Left lung (tissue), 10 donors: ENCODE data around the gene FZR1. TPM values are rescaled to one million over a fixed set of nuclear protein-coding genes. Genes with fewer than 3 reads are reported as not detected.
A peak's percentile ranks its signal among the peaks of the same experiment; 100 is the strongest.

Experiments
- ATAC-seq: fragments of 200-7000 bp; cut with Tn5 transposase; one replicate; pipeline ENCODE4 v1.9.1; 2020; ENCODE audit warnings: moderate library complexity
- DNase-seq, 4 donors: peaks; one replicate each; pipeline ENCODE4 v3.0.0-alpha.2; 2013 to 2020
- H3K27ac ChIP-seq, 2 donors: fragments of 200-600 bp; sonication (generic) in 1 of 2; one replicate each; pipeline versions ENCODE4 v1.5.0 to v1.8.0; 2020 to 2021
- H3K27me3 ChIP-seq, 2 donors: fragments of 200-600 bp; sonication (generic) in 1 of 2; one replicate each; pipeline versions ENCODE4 v1.5.0 to v1.8.0; 2020 to 2021
- H3K36me3 ChIP-seq, 2 donors: fragments of 200-600 bp; sonication (generic) in 1 of 2; one replicate each; pipeline versions ENCODE4 v1.5.0 to v1.8.0; 2020 to 2021
- H3K4me1 ChIP-seq, 2 donors: fragments of 200-600 bp; one replicate each; pipeline ENCODE4 v1.8.0; 2021
- H3K4me3 ChIP-seq, 2 donors: fragments of 200-600 bp; sonication (generic) in 1 of 2; one replicate each; pipeline versions ENCODE4 v1.5.0 to v1.8.0; 2020 to 2021; ENCODE audit warnings: mild to moderate bottlenecking in 1 of 2
- H3K9me3 ChIP-seq, 2 donors: fragments of 200-600 bp; sonication (generic) in 1 of 2; one replicate each; pipeline versions ENCODE4 v1.5.0 to v1.8.0; 2020 to 2021
- intact Hi-C, 2 donors: fragments of 100-400 bp; cut with DNase I; formaldehyde crosslinking; loops; one replicate each; pipeline versions ENCODE4 v1.11.2 to v1.14.2; 2022
- polyA plus RNA-seq, 6 donors: library from polyadenylated mRNA; unstranded; fragments of 120-200 nt; gene quantifications; one replicate each; pipeline ENCODE4 v1.2.1, GENCODE V29; 2013; ENCODE audit not compliant: insufficient read length in 6 of 6
- total RNA-seq, 2 donors: library from RNA; stranded (reverse); fragmentation: NEBNext Ultra II Directional; extraction: Animal tissue kit (Norgen Biotek cat#: 25700); gene quantifications; one replicate each; pipeline ENCODE4 v1.2.1, GENCODE V29; 2021
- TF ChIP-seq, protein P1 (sequence below), 2 donors: fragments of 200-600 bp; sonication (generic) in 1 of 2; IDR thresholded peaks; one replicate each; pipeline versions ENCODE4 v1.5.0 to v1.8.0; 2021; ENCODE audit warnings: antibody characterized with exemption in 2 of 2
- donor health status: DM: no; HTN: yes; CAD: no.
- donor health status: DM: no; HTN: no; CAD: no.

Gene FZR1
- total and polyA plus RNA-seq, 8 donors = 33.4 to 56.6 (median 47.3) TPM

DNA sequence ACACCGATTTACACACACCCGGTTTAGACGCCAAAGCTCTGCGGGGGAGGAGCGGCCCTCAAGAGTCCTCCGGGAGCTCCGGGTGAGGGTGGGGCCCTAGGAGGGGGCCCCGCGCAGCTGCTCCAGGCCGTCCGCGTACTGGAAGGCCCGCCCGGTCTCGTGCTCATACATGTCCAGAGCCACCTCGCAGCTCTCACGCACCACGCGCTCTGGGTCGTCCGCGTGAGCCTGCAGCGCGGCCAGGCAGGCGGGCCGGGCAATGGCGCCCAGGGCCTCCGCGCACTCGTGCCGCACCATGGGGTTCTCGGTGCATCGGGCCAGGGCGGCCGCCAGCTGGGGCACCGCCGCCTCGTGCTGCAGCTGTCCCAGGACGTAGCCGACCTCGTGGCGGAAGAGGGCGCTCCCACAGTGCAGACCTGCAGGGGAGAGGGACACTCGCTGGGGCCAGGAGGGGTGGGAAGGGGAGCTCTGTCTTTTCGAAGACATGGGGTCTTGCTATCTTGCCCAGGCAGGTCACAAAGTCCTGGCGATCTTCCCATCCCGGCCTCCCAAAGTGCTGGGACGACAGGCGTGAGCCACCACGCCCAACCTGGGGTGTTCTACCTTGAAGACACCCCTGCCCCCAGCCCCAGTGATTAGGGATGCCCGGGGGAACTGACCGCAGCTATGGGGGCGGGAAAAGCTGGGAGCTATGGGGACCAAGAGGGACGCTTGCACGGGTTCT lies 14.6 kb upstream of the FZR1 start:
- TF ChIP-seq, protein P1, sequence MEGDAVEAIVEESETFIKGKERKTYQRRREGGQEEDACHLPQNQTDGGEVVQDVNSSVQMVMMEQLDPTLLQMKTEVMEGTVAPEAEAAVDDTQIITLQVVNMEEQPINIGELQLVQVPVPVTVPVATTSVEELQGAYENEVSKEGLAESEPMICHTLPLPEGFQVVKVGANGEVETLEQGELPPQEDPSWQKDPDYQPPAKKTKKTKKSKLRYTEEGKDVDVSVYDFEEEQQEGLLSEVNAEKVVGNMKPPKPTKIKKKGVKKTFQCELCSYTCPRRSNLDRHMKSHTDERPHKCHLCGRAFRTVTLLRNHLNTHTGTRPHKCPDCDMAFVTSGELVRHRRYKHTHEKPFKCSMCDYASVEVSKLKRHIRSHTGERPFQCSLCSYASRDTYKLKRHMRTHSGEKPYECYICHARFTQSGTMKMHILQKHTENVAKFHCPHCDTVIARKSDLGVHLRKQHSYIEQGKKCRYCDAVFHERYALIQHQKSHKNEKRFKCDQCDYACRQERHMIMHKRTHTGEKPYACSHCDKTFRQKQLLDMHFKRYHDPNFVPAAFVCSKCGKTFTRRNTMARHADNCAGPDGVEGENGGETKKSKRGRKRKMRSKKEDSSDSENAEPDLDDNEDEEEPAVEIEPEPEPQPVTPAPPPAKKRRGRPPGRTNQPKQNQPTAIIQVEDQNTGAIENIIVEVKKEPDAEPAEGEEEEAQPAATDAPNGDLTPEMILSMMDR (IDR thresholded peaks at IDR 0.05) = no peak

DNA sequence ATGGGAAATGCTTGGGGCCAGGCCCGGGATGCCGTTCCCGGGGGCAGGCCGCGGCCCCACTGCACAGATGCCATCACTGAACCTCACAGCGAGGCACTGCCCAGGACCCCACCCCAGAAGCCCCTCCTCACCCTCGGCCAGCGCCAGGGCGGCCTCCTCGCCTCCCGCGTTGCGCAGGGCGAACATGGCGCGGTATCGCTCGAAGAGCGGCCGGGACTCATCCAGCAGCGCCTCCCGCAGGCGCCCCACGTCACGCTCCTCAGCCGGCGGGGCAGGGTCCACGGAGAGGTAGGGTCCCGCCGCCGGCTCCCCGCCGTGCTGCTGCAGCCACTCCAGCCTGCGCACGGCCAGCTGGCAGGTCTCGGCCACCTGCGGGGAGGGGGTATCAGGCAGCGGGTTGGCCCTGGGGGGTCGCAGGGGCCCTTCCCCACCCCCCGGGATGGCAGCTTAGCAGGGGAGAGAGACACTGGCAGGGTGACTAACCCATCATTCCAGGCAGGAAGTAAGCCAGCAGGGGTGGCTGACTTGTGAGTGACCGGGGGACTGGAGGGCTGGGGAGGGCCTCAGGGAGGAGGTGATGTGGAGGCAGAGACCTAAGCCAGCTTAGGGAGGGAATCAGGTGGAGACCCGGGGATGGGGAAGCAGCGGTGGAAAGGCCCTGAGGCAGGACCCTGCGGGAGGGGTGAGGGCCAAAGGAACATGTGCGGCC lies 13.8 kb upstream of the FZR1 start:
- H3K4me1 ChIP-seq = no peaks in the 10 kb centered on the region
- TF ChIP-seq, protein P1 (IDR thresholded peaks at IDR 0.05) = no peak
- H3K36me3 ChIP-seq = peaks cover 0 to 66% of the 10 kb centered on the region in 2 donors
- no peak overlapping the region for H3K27ac ChIP-seq
- intact Hi-C loops = no loop called here
- DNase-seq (peak in 1 of 4 donors; percentile 74), ATAC-seq (no peak)
- H3K27me3 ChIP-seq = no peaks in the 10 kb centered on the region
- no peaks in the 10 kb centered on the region for H3K9me3 ChIP-seq
- H3K4me3 ChIP-seq = no peak overlapping the region

More for the DNA sequence above, 14.6 kb upstream of the FZR1 start:
- intact Hi-C loops = no loop called here
- DNase-seq (no peak), ATAC-seq (no peak)
- Histone ChIP-seq H3K9me3 (no peaks in the 10 kb centered on the region), H3K36me3 (peaks cover 0 to 63% of the 10 kb centered on the region in 2 donors), H3K4me1 (no peaks in the 10 kb centered on the region), H3K27ac (no peak overlapping the region), H3K27me3 (no peaks in the 10 kb centered on the region), H3K4me3 (no peak overlapping the region)

DNA sequence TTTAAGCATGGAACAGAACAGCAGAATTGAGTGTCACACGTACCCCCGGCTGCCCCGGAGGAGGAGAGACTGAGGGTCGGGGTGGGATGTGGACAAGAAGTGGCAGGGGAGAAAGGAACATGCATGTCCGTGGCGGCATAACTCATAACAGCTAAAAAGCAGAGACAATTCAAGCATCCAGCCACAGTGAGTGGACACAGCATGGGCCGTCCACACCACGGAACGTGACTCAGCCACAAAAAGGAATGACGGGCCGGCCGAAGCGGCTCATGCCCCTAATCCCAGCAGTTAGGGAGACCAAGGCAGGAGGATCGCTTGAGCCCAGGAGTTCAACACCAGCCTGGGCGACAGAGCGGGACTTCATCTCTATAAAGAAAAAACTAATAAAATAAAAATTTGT lies 13.2 kb upstream of the FZR1 start:
- no peak for ATAC-seq
- no peaks in the 10 kb centered on the region for H3K27me3 ChIP-seq

DNA sequence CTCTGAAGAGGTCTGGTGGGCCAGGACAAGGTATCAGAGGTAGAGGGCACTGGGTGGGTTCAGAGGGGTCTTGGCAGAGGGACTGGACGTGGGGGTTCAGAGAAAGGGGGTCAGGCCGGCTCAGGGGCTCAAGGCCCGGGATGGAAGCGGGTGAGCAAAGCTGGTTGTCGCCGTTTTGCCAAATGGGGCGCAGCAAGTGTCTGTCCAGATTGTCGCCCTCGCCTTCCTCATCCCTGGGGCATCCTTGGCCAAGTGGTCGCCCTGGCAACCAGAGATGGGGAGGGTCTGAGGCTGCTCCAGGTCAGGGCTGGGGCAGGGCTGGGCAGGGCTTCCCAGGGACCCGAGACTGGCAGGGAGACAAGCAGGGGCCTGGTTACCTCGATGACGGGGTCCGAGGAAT lies 12.5 kb upstream of the FZR1 start:
- no peak overlapping the region for H3K4me3 ChIP-seq
- intact Hi-C loops = no loop called here
- no peak overlapping the region for H3K27ac ChIP-seq
- no peaks in the 10 kb centered on the region for H3K27me3 ChIP-seq
- no peaks in the 10 kb centered on the region for H3K9me3 ChIP-seq
- DNase-seq = no peak
- TF ChIP-seq, protein P1 (IDR thresholded peaks at IDR 0.05) = no peak
- no peaks in the 10 kb centered on the region for H3K4me1 ChIP-seq
- H3K36me3 ChIP-seq = peaks cover 0 to 66% of the 10 kb centered on the region in 2 donors
- ATAC-seq = no peak

More for the DNA sequence above, 13.2 kb upstream of the FZR1 start:
- Histone ChIP-seq H3K4me3 (no peak overlapping the region), H3K4me1 (no peaks in the 10 kb centered on the region), H3K9me3 (no peaks in the 10 kb centered on the region), H3K27ac (no peak overlapping the region), H3K36me3 (peaks cover 0 to 66% of the 10 kb centered on the region in 2 donors)
- TF ChIP-seq, protein P1 (IDR thresholded peaks at IDR 0.05) = no peak
- intact Hi-C loops = no loop called here
- DNase-seq = no peak

DNA sequence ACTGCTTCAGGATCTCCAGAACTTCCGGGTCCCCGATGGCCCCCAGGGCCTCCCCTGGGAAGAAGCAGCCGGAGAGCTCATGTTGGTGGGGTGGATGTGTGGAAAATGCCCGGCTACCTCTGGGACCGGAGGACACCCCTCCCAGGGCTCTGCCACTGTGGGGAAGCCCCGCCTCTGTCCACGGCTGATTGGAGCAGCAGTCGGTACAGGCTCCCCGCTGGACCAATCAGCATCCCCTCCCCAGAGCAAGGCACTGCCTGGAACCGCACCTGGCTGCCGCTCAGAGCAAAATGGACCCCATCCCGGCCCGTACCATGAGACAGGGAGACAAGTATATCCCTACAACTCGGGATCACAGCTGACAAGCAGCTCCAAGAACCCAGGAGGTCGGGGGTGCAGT lies 12.1 kb upstream of the FZR1 start:
- Histone ChIP-seq H3K9me3 (no peaks in the 10 kb centered on the region), H3K4me1 (peaks cover 0 to 2% of the 10 kb centered on the region in 2 donors), H3K27me3 (no peaks in the 10 kb centered on the region), H3K36me3 (peaks cover 0 to 66% of the 10 kb centered on the region in 2 donors), H3K4me3 (no peak overlapping the region), H3K27ac (no peak overlapping the region)
- DNase-seq (no peak), ATAC-seq (peak; percentile 27)
- TF ChIP-seq, protein P1 (IDR thresholded peaks at IDR 0.05) = no peak
- intact Hi-C loops = no loop called here
